Skeletal muscle satellite cell (primary cell): Measurements from ENCODE around the gene PKP3.
"Not testable (repeated sequence)": the region's sequence is repeated elsewhere in the genome, so short reads cannot be mapped to it uniquely, and the experiment has no call there.

Source experiments
- H3K27me3 ChIP-seq: 2 replicates; pipeline ENCODE4 v1.7.0; 2013; ENCODE audit warnings: low read length; ENCODE audit not compliant: control insufficient read depth, insufficient read depth
- H3K36me3 ChIP-seq: 2 replicates; pipeline ENCODE4 v1.7.0; 2013; ENCODE audit warnings: mild to moderate bottlenecking, control low read depth, low read length; ENCODE audit not compliant: insufficient read depth
- H3K4me1 ChIP-seq: 2 replicates; pipeline ENCODE4 v1.7.0; 2013; ENCODE audit warnings: low read length; ENCODE audit not compliant: control insufficient read depth, insufficient read depth
- H3K4me2 ChIP-seq: 2 replicates; pipeline ENCODE4 v1.7.0; 2013; ENCODE audit warnings: mild to moderate bottlenecking, low read length
- H3K4me3 ChIP-seq: 2 replicates; pipeline ENCODE4 v1.7.0; 2013; ENCODE audit warnings: low read length
- H3K9ac ChIP-seq: 2 replicates; pipeline ENCODE4 v1.7.0; 2013; ENCODE audit warnings: mild to moderate bottlenecking, low read depth, low read length, moderate library complexity
- H3K9me3 ChIP-seq: replicated peaks from 2 replicates; pipeline ENCODE4 v1.7.0; 2013; ENCODE audit warnings: mild to moderate bottlenecking, control low read depth, low read length

The PKP3 gene

DNA sequence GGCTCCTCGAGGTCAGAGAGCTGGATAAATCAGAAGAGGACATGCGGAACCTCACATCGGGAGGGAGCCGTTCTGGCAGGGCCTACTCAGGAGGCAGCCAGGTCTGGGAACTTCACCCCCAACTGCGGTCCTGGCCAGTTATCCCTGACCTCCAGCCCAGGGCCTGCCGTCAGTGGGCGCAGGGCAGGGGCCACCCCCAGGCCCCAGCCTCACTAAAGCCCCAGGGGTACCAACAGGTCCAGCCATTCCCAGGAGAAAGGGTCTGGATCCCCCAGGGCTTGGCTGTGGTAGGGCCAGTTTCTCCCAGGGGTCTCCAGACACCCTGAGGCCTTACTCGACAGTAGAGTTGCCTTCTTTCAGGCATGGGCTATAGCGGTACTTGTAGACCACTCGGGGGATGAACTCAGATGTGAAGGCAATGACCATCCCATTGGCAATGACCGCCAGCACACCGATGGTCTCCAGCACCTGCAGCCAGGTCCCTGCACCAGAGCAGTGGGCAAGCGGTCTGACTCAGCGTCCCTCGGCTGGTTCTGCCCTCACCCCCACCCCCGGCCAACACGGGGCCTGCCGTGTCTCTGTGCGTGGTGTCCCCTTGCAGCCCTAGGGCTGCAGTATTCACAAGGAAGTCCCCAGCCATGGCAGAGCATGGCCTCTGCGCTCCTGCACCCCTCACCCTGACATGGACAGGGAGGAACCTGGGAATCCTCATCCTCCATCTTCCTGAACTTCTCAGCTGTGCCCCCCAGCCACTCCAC is 25.4 kb downstream of the PKP3 start:
- Histone ChIP-seq H3K4me1 (peaks cover 20% of the 10 kb centered on the region), H3K36me3 (no peaks in the 10 kb centered on the region), H3K9me3 (no peaks in the 10 kb centered on the region), H3K9ac (no peak overlapping the region), H3K4me2 (no peak overlapping the region), H3K4me3 (no peak overlapping the region), H3K27me3 (peaks cover 42% of the 10 kb centered on the region)

DNA sequence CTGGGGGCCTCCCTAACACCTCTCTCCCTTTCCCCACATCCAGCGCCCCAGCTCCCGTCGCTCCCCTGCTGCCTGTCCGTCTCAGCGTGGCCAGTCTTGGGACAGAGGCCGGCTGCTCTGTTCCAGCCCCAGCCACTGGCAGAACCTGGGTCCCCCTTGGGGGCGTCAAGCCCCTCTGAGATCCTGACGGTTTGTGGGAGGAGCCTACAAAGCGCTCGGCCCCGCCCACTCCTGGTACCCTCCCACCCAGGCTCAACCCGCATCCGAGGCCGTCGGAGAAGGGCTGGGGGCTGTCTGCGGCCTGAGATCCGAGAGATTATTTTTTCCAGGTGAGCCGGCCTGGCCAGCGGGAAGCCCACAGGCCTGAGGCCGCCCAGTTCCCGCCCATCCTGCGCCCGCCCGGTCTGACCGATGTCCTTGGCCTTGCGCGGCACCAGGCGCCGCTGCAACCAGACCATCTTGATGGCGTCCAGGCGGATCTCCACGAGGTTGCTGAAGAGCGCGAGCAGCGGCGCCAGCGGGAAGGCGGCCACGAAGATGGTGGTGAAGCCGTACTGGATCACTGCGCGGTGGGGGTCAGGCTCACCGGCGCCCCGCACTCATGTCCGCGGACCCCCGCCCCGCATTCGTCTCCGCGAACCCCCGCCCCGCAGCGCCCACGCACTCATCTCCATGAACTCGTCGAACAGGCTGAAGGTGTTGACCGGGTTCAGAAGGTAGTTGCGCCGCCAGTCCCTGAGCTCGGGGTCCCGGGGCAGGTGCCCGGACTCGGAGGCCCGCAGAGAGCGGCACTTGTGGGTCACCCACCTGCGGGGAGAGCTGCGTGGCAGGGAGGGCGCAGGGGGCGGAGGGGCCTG is 26.3 kb downstream of the PKP3 start:
- H3K9me3 ChIP-seq: no peaks in the 10 kb centered on the region
- H3K9ac ChIP-seq: no peak overlapping the region
- H3K4me1 ChIP-seq: peaks cover 13% of the 10 kb centered on the region
- no peak overlapping the region for H3K4me3 ChIP-seq
- H3K27me3 ChIP-seq: peaks cover 46% of the 10 kb centered on the region
- H3K4me2 ChIP-seq: no peak overlapping the region
- no peaks in the 10 kb centered on the region for H3K36me3 ChIP-seq

DNA sequence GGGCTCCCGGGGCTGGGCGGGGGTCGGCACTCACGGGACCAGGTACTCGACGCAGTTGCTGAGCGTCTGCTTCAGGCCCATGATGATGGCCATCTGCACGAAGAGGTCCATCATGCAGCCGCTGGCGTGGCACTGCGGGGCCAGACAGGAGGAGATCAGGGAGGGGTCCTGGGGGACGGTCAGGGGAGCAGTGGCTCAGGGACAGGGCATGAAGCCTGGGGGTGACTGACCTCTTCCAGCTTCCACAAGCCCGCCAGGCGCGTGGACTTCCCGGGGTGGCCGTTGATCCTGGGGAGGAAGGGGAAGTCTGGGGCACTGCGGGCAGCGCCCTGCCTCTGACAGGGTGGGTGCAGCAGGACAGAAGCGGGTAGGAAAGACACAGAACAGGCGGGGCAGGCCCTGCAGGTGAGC is 26.9 kb downstream of the PKP3 start:
- H3K27me3 ChIP-seq: peaks cover 46% of the 10 kb centered on the region
- no peaks in the 10 kb centered on the region for H3K9me3 ChIP-seq
- H3K4me3 ChIP-seq: no peak overlapping the region
- no peaks in the 10 kb centered on the region for H3K36me3 ChIP-seq
- peaks cover 8% of the 10 kb centered on the region for H3K4me1 ChIP-seq
- no peak overlapping the region for H3K9ac ChIP-seq
- H3K4me2 ChIP-seq: no peak overlapping the region

DNA sequence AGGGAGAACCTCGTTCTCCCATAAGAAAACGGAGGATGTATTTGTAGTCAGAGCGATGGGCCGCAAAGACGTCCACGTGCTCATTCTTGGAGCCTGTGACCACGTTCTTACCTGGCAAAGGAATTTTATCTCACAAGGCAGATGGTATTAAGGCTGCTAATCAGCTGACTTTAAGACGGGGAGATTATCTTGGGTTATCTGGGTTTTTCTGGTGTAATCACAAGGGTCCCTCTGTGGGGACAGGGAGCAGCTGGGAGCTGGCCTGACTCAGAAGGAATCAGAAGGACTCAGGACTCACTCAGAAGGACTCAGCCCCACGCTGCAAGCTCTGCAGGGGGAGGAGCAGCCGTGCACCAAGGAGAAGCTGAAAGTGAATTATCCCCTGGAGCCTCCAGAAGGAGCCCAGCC is 28.2 kb downstream of the PKP3 start:
- no peak overlapping the region for H3K9ac ChIP-seq
- no peaks in the 10 kb centered on the region for H3K9me3 ChIP-seq
- peaks cover 45% of the 10 kb centered on the region for H3K27me3 ChIP-seq
- no peaks in the 10 kb centered on the region for H3K4me1 ChIP-seq
- no peak overlapping the region for H3K4me3 ChIP-seq
- H3K4me2 ChIP-seq: no peak overlapping the region
- H3K36me3 ChIP-seq: no peaks in the 10 kb centered on the region

DNA sequence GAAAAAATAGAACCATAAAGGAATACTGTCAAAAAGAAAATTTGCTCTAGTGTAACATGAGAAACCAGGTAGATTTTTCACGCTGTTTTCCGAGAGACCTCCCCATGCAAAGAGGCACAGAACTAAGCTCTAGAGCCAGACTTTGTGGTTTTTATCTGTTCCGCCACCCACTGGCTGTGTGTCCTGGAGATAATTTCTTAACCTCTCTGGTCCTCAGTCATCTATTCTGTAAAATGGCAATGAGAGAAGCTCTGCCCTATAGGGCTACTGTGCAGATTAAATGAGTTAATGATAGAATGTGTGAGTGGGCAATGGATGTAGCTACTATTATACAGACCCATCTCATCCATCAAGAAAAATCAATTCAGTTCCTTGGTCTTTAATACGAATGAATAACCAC is 30.2 kb downstream of the PKP3 start:
- H3K4me2 ChIP-seq: no peak overlapping the region
- H3K9me3 ChIP-seq: no peaks in the 10 kb centered on the region
- H3K27me3 ChIP-seq: peaks cover 25% of the 10 kb centered on the region
- no peaks in the 10 kb centered on the region for H3K4me1 ChIP-seq
- H3K36me3 ChIP-seq: no peaks in the 10 kb centered on the region
- H3K4me3 ChIP-seq: no peak overlapping the region
- no peak overlapping the region for H3K9ac ChIP-seq

DNA sequence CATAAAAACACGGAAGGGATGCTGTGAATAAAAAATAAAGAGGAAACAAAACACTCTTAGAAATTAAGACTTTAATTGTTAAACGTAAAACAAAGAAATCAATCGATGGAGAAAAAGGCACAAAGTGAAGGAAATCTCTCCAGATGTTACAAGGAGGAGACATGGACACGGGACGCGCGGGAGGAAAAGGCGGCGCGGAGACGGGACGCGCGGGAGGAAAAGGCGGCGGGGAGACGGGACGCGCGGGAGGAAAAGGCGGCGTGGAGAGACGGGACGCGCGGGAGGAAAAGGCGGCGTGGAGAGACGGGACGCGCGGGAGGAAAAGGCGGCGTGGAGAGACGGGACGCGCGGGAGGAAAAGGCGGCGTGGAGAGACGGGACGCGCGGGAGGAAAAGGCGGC is 30.8 kb downstream of the PKP3 start:
- H3K9me3 ChIP-seq, H3K4me3 ChIP-seq, H3K9ac ChIP-seq, H3K36me3 ChIP-seq, H3K4me1 ChIP-seq, H3K4me2 ChIP-seq: not testable (repeated sequence)
- H3K27me3 ChIP-seq: peaks cover 20% of the 10 kb centered on the region

DNA sequence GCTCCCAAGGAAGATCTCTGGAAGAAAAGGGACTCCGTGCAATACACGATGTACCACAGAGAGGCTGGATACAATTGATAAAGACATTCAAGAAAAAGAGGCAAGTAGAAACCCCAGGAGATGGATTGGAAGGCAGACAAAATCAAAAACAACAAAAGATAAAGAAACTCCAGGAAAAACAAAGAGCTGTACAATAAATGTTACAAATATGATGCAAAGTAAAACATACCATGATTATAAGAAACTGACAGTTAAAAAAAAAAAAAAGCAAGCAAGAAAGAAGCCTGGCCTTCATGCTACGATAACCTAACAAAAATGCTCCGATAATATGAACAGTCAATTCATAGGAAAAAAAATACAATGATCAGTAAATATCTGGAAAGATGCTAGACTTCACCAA is 31.3 kb downstream of the PKP3 start:
- peaks cover 16% of the 10 kb centered on the region for H3K27me3 ChIP-seq

DNA sequence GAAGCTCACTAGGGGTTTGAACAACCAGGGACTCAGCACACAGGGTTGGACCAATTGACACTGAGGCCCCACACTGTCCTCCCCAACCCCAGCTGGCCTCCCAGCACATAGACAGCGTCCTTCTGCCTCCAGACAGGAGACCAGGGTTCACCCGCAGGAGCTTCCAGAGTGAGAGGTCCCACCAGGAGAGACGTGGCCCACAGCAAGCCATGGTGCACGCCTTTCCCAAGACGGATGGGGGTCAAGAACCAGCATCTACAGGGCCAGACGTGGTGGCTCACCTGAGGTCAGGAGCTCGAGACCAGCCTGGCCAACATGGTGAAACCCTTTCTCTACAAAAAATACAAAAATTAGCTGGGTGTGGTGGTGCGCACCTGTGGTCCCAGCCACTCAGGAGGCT is 32.8 kb downstream of the PKP3 start:
- H3K9me3 ChIP-seq: no peaks in the 10 kb centered on the region
- H3K4me3 ChIP-seq: no peak overlapping the region
- H3K27me3 ChIP-seq: peaks cover 16% of the 10 kb centered on the region

More for the DNA sequence above, 31.3 kb downstream of the PKP3 start:
- no peaks in the 10 kb centered on the region for H3K4me1 ChIP-seq
- no peak overlapping the region for H3K9ac ChIP-seq
- H3K4me2 ChIP-seq: no peak overlapping the region
- H3K4me3 ChIP-seq: no peak overlapping the region
- no peaks in the 10 kb centered on the region for H3K36me3 ChIP-seq
- no peaks in the 10 kb centered on the region for H3K9me3 ChIP-seq

DNA sequence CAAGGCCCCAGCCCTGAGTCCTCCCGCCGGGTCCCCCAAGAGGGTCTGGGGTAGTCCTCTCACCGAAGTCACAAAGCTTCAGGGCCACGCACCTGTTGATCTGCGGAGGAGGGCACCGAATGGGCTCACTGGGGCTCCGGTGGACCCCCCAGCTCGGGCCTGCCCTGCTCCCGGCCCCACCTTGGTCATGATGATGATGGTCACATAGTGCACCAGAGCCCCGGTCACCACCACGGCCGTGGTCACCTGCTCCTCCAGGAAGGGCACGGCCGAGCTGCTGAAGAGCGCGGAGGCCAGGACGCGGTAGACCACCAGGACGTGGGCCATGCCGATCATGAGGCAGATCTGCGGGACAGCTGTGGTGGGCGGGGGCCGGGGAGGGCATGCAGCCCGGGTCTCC is 34.3 kb downstream of the PKP3 start:
- H3K4me2 ChIP-seq: no peak overlapping the region
- H3K27me3 ChIP-seq: peaks cover 19% of the 10 kb centered on the region
- no peak overlapping the region for H3K9ac ChIP-seq
- H3K36me3 ChIP-seq: no peaks in the 10 kb centered on the region
- H3K4me3 ChIP-seq: no peak overlapping the region
- no peaks in the 10 kb centered on the region for H3K4me1 ChIP-seq
- no peaks in the 10 kb centered on the region for H3K9me3 ChIP-seq

More for the DNA sequence above, 32.8 kb downstream of the PKP3 start:
- H3K36me3 ChIP-seq: no peaks in the 10 kb centered on the region
- H3K4me2 ChIP-seq: no peak overlapping the region
- no peaks in the 10 kb centered on the region for H3K4me1 ChIP-seq
- no peak overlapping the region for H3K9ac ChIP-seq

DNA sequence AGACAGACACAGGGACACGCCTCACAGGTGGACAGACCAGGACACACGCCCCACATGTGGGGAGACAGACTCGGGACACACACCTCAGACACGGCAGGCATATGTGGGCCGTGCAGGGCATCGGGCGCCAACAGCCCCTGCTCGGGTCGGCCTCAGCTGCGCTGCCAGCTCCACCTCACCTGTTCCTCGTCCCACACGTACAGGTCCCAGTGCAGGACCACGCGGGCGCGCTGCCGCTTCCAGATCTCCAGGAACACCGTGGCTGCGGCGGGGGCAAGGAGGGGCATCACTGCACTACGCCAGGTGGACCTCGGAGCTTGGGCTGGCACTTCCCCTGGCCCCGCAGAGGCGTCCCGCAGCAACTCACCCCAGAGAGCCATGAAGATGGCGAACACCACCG is 35.4 kb downstream of the PKP3 start:
- Histone ChIP-seq H3K36me3 (no peaks in the 10 kb centered on the region), H3K9me3 (no peaks in the 10 kb centered on the region), H3K4me1 (no peaks in the 10 kb centered on the region)

DNA sequence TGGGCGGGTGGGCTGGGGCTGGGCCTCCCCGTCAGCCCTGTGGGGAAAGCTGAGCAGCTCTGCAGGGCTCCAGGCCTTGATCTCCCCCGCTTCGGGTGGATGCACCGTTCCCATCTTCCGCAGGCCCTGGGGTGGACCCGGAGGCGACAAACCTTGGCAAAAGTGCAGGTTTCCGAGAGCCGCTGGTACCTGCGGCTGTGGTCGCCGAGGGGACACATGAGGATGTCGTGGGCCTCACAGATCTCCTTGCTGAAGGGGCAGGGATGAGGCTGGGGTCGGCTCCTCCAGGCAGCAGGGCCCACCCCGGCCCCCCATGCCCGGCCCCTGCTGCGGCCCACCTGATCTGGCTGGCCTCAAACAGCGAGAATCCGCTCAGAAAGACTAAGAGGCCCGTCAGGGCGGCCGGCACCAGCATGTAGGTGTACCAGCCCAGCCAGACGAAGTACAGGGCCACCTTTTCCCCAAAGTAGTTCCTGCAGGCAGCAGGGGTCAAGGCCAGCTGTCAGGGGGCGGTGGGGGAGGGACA is 36.0 kb downstream of the PKP3 start:
- Histone ChIP-seq H3K9me3 (no peaks in the 10 kb centered on the region), H3K4me3 (no peak overlapping the region), H3K36me3 (no peaks in the 10 kb centered on the region), H3K4me1 (no peaks in the 10 kb centered on the region), H3K27me3 (peaks cover 10% of the 10 kb centered on the region), H3K4me2 (no peak overlapping the region), H3K9ac (no peak overlapping the region)

More for the DNA sequence above, 35.4 kb downstream of the PKP3 start:
- Histone ChIP-seq H3K9ac (no peak overlapping the region), H3K4me3 (no peak overlapping the region), H3K4me2 (no peak overlapping the region), H3K27me3 (peaks cover 14% of the 10 kb centered on the region)
